H1 (cell line): Measurements from ENCODE around the gene PLXNB1. TPM values are rescaled to one million over a fixed set of nuclear protein-coding genes. Genes with fewer than 3 reads are reported as not detected.

Experiments
- ASH2L ChIP-seq: fragments of 200-600, 300-600 bp; sonication (generic); IDR thresholded peaks from one replicate; pipeline ENCODE4 v1.7.1; 2017; ENCODE audit warnings: low read length
- CBX8 ChIP-seq: fragments of 300-800, 300-1000 bp; sonication (generic); IDR thresholded peaks from 2 replicates; pipeline ENCODE4 v1.7.1; 2016; ENCODE audit warnings: low read depth, low read length, borderline replicate concordance
- CHD2 ChIP-seq: IDR thresholded peaks from 2 replicates; pipeline ENCODE4 v1.6.1; 2012; ENCODE audit warnings: low read length, improper control_type of control experiment
- CREB1 ChIP-seq: IDR thresholded peaks from 2 replicates; pipeline ENCODE4 v1.6.1; 2012; ENCODE audit warnings: inconsistent platforms
- CTBP2 ChIP-seq: IDR thresholded peaks from 2 replicates; pipeline ENCODE4 v1.7.0; 2011; ENCODE audit warnings: borderline replicate concordance, mild to moderate bottlenecking, moderate library complexity, mixed read lengths, low read length; ENCODE audit not compliant: insufficient read depth, insufficient read length
- EGR1 ChIP-seq: IDR thresholded peaks from 2 replicates; pipeline ENCODE4 v1.6.1; 2011; ENCODE audit warnings: low read depth, low read length, borderline replicate concordance
- FOSL1 ChIP-seq: IDR thresholded peaks from 2 replicates; pipeline ENCODE4 v1.6.1; 2011; ENCODE audit warnings: mild to moderate bottlenecking, low read depth, low read length, moderate library complexity; ENCODE audit not compliant: insufficient read depth
- HDAC2 ChIP-seq, 2 experiments: fragments of 300-600 bp in 1 of 2; sonication (generic) in 1 of 2; IDR thresholded peaks; 2 replicates each; pipeline ENCODE4 v1.6.1; 2011 to 2012; ENCODE audit warnings: low read depth in 2 of 2, low read length in 2 of 2, mild to moderate bottlenecking in 2 of 2, moderate library complexity in 2 of 2, borderline replicate concordance in 1 of 2, inconsistent platforms in 1 of 2
- HDAC6 ChIP-seq: IDR thresholded peaks from one replicate; pipeline ENCODE4 v1.7.1; 2012; ENCODE audit warnings: low read depth, mild to moderate bottlenecking, inconsistent platforms, low read length, moderate library complexity
- JUND ChIP-seq: IDR thresholded peaks from 2 replicates; pipeline ENCODE4 v1.6.1; 2011; ENCODE audit warnings: mild to moderate bottlenecking, improper control_type of control experiment, low read length
- KDM4A ChIP-seq: IDR thresholded peaks from one replicate; pipeline ENCODE4 v1.7.1; 2012; ENCODE audit warnings: low read depth, mild to moderate bottlenecking, moderate library complexity, low read length, inconsistent platforms; ENCODE audit not compliant: severe bottlenecking
- PHF8 ChIP-seq: fragments of 200-600 bp; sonication (generic); conservative IDR thresholded peaks from 2 replicates; pipeline ENCODE4 v1.7.1; 2012; ENCODE audit warnings: low read depth, mild to moderate bottlenecking, inconsistent platforms, low read length, moderate library complexity
- POLR2AphosphoS5 ChIP-seq: IDR thresholded peaks from 2 replicates; pipeline ENCODE4 v1.6.1; 2011; ENCODE audit warnings: low read depth, low read length
- RAD21 ChIP-seq, 2 experiments: IDR thresholded peaks in 1 of 2; conservative IDR thresholded peaks in 1 of 2; 2 replicates each; pipeline ENCODE4 v1.6.1; 2011; ENCODE audit warnings: low read depth in 2 of 2, low read length in 2 of 2, improper control_type of control experiment in 1 of 2, inconsistent platforms in 1 of 2, mild to moderate bottlenecking in 1 of 2, moderate library complexity in 1 of 2
- RXRA ChIP-seq: IDR thresholded peaks from 2 replicates; pipeline ENCODE4 v1.6.1; 2011; ENCODE audit warnings: low read depth, mild to moderate bottlenecking, low read length, moderate library complexity; ENCODE audit not compliant: insufficient read depth
- TAF1 ChIP-seq: IDR thresholded peaks from 2 replicates; pipeline ENCODE4 v1.6.1; 2011; ENCODE audit warnings: mild to moderate bottlenecking, low read depth, low read length
- TBP ChIP-seq: IDR thresholded peaks from 2 replicates; pipeline ENCODE4 v1.6.1; 2011; ENCODE audit warnings: low read depth, low read length, improper control_type of control experiment
- TCF12 ChIP-seq: IDR thresholded peaks from 2 replicates; pipeline ENCODE4 v1.6.1; 2011; ENCODE audit warnings: low read depth, mild to moderate bottlenecking, low read length
- polyA plus RNA-seq, 7 experiments: library from polyadenylated mRNA; depleted of rRNA in 3 of 7; stranded (reverse) in 5 of 7; unstranded in 2 of 7; fragments of >200 nt in 5 of 7; fragments of 200-250 nt in 2 of 7; gene quantifications; 1 replicate in 5 of 7; 2 replicates in 1 of 7; 4 replicates in 1 of 7; pipeline versions ENCODE4 v1.2.1 to v1.2.3, GENCODE V29; 2011 to 2013; ENCODE audit warnings: missing spikeins in 2 of 7, mixed read lengths in 2 of 7
- total RNA-seq: library from RNA; stranded (reverse); fragmentation: NEBNext Ultra II Directional; extraction: Animal tissue kit (Norgen Biotek cat#: 25700); gene quantifications from 2 replicates; pipeline ENCODE4 v1.2.1, GENCODE V29; 2021
- TF ChIP-seq, protein P1 (sequence below), 3 experiments: IDR thresholded peaks; 1 replicate in 2 of 3; 2 replicates in 1 of 3; pipeline versions ENCODE4 v1.5.1 to v1.6.1; 2011; ENCODE audit warnings: low read length in 3 of 3, mild to moderate bottlenecking in 3 of 3, inconsistent platforms in 2 of 3, low read depth in 1 of 3, moderate library complexity in 1 of 3; ENCODE audit not compliant: insufficient read depth in 1 of 3; ENCODE audit errors: control extremely low read depth in 1 of 3

The PLXNB1 gene
- total and polyA plus RNA-seq, 2 of the 8 experiments (the other 6 are each of a cell fraction or from before 2014, with no cell fraction given) = 109 to 114 TPM

DNA sequence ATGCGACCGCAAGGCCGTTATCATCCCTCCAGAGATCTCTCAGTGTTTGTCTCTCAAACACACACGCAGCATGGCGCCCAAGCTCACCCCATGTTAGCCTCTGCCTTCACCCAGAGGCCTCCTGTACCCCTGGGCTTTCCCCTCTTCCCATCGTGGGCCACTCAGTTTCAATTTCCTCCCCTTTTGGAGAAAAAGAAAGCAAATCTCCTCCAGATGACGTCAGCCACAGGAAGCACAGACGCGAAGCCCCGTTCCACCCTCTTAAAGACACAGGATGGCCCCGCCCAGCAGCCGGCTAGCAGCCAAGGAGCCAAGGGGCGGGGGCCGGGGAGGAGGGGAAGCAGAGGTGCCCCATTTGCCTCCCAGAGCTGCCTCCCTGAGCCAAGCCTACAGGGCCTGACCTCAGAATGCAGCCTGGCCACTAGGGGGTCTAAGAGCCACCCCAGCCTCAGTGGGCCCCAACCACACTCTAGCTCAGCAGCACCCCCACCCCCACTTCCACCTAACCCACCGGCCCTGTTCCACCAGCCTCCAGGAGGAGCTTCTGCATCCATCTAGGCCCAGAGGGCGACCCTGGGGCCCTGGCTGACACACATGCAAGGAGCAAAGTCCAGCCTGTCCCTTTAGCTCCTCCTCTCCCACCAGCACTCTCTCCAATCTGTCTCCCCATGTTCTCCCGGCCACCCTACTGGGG lies 43.2 kb upstream of the PLXNB1 start (continued):
- TF ChIP-seq FOSL1 (no peak), PHF8 (peak; percentile 50), RXRA (0 out of 2 replicates have a peak, but pooled peaks have one; percentile 75), CBX8 (no peak), HDAC2 (IDR thresholded peaks at IDR 0.05; ENCODE audit: borderline replicate concordance in 1 of 2, low read depth in 2 of 2, low read length in 2 of 2) (0 out of 4 replicates have a peak, but pooled peaks of 1 of the 2 experiments have one; percentile 76), HDAC6 (no peak), CHD2 (0 out of 2 replicates have a peak, but pooled peaks have one; percentile 15), EGR1 (0 out of 2 replicates have a peak, but pooled peaks have one; percentile 5), RAD21 (IDR thresholded peaks at IDR 0.05 in 1 of 2, conservative IDR thresholded peaks at IDR 0.05 in 1 of 2; ENCODE audit: low read depth in 2 of 2, low read length in 2 of 2) (peak; percentile 27 to 43; a peak in 3 of 4 replicates), TBP (peak; percentile 46; the same call in 1 of the 2 replicates), KDM4A (no peak), TCF12 (0 out of 2 replicates have a peak, but pooled peaks have one; percentile 4), ASH2L (no peak), POLR2AphosphoS5 (no peak; the same call in none of the 2 replicates), CTBP2 (peak; percentile 77), TAF1 (peak; percentile 62), CREB1 (peak; percentile 90), JUND (peak; percentile 83)
- TF ChIP-seq, protein P1, sequence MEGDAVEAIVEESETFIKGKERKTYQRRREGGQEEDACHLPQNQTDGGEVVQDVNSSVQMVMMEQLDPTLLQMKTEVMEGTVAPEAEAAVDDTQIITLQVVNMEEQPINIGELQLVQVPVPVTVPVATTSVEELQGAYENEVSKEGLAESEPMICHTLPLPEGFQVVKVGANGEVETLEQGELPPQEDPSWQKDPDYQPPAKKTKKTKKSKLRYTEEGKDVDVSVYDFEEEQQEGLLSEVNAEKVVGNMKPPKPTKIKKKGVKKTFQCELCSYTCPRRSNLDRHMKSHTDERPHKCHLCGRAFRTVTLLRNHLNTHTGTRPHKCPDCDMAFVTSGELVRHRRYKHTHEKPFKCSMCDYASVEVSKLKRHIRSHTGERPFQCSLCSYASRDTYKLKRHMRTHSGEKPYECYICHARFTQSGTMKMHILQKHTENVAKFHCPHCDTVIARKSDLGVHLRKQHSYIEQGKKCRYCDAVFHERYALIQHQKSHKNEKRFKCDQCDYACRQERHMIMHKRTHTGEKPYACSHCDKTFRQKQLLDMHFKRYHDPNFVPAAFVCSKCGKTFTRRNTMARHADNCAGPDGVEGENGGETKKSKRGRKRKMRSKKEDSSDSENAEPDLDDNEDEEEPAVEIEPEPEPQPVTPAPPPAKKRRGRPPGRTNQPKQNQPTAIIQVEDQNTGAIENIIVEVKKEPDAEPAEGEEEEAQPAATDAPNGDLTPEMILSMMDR (IDR thresholded peaks at IDR 0.05; ENCODE audit: control extremely low read depth in 1 of 3, insufficient read depth in 1 of 3, low read depth in 1 of 3, low read length in 3 of 3) = peak in 2 of 3 experiments; percentile 56 to 65; a peak in 3 of 4 replicates
